NCI-H2081 (cell line): ENCODE measurements around the gene CSF2RB.

Experiments
- DNase-seq, 2 experiments: peaks; one replicate each; lab custom pipeline; 2025; lab: John Stamatoyannopoulos, UW

The CSF2RB gene

DNA sequence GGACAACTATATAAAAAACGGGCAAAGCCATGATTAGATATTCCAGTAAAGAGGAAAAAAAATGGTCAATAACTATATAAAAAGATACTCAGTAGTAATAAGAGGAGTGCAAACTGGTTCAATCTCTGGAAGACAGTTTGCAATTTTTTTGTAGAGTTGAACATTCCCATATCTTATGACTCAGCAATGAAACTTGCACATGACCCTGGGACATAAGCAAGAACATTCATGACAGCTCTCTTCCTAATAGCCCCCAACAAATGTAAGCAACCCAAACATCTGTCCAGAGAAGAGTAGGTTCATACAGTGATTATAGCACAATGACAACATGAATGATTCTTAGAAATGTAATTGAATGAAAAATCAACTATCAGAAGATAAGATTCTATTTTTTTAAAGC is 21.8 kb upstream of the CSF2RB start:
- DNase-seq = no peak

DNA sequence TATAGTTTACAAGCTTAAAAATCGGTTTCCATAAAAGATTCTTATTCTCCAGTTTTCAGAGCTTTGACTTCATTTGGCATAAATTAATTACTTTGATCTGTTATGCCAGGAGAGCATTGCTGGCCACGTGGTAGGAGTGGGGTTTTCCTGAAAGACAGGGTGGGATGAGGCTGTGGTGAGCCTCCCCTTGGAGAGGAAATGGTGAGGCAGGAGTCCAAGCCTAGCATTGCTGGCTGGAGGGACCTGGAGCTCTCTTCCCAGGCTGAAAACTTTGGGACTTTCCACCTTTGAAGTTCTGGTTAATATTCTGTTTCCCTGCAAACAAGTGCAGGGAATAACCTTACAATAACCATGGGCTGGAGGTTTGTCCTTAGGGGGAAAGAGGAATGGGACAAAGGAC is 21.1 kb upstream of the CSF2RB start:
- DNase-seq = no peak

DNA sequence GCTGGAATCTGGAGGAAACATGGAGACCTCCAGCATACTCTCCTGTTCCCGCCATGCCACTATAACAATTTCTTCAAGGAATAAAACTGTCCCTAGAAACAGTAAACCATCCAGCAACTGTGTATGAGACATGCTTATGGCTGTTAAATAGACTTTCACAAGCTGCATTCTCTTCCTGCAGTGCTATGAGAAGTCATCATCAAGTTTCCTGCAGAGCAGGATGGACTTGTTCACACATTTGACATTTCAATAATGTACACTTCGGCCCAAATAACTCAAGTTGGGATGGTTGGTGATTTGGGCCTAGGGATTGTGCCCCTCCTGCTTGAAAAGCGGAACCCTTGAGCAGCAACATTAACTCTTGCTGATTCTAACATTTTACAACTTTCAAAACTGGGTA is 20.2 kb upstream of the CSF2RB start:
- DNase-seq = no peak

- no peak for DNase-seq
These were observed 19.2 kb upstream of the CSF2RB start for GRCh38 chr22:36894266-36894665.

DNA sequence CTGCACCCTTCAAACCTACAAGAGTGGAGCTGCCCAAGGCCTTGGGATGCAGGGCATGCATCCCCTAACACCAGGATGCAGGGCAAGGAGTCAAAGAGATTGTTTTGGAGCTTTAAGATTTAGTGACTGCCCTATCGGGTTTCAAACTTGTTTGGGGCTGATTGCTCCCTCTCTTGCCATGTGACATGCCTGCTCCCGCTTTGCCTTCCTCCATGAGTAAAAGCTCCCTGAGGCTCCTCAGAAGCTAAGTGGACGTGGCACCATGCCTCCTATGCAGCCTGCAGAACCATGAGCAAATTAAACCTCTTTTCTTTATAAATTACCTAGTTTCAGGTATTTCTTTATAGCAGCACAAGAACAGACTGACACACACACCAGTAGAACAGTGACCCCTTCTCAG is 15.8 kb upstream of the CSF2RB start:
- DNase-seq = no peak

DNA sequence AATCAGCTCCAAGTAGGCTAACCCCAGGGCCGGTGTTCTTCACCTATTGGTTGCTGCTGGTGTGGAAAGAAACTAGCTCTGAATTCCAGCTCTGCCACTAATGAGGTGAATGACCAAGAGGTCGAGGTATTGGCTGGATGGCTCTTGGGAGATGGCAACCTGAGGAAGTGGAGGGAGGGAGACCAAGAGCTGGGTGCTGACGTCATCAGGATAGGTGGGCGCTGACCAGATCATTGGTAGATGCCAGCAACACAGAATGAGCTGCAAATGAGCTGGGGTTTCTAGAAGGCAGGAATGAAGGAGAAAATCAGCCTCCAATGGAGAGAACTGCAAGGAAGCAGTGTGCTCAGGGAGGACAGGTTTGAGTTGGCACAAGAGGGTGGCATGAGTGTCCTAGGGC is 14.7 kb upstream of the CSF2RB start:
- DNase-seq = no peak

DNA sequence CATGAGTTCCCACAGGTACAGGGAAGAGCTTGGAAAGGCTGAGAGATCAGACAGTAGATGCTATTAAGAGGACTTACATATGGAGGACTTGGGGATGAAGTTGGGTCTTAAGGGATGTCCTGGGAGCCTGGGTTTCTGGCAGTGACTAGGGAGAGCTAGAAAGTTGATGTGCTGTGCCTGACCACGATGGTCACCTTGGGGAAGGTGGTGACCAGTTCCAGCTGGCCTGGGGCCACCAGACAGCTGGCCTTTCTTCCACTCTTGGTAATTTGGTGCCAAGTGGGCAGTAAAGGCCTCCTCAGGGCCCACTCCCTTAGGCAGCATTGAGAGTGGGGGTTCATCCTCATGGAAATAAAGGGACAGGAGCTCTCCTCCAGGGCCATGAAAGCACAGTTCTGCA is 13.9 kb upstream of the CSF2RB start:
- DNase-seq = no peak

DNA sequence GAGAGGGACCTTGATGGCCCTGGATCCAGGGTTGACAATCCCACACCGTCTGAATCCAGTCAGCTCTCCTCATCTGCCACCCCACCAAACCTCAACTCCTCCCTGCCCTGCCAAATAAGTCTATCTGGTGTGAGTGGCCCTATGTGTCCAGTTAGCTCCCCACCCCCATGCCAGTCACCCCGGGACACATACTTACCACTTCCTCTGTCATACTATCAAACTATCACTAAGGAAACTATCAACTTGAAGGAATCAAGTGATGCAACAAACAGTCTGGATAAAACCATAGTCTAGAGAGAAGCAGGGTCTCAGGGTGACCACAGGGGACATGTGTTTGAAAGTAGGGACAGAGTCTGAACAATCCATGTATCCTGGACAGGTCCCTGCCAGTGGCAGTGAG is 13.2 kb upstream of the CSF2RB start:
- DNase-seq = no peak

DNA sequence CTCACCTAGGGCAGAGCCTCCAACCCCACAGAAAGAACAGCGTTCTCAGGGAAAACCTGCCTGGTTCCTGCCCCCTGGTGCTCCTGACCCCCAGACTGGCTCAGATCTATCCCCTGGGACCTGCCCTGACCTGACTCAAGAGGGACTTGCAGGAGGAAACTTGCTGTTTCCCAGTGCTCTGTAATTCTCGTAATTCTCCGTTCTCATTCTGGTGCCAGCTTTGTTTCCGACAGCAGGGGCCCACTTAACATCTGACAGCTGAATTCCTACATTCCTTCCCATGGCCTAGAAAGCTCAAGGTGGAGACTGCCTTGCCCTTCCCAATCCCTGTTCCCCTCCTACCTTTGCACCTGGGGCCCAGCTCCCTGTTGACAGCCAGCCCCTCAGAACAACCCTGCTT is 12.5 kb upstream of the CSF2RB start:
- no peak for DNase-seq

- no peak for DNase-seq
These were observed 11.9 kb upstream of the CSF2RB start for GRCh38 chr22:36901411-36902142.

GRCh38 chr22:36902143-36902926 is 11.1 kb upstream of the CSF2RB start:
- no peak for DNase-seq

GRCh38 chr22:36904260-36904880 is 9.1 kb upstream of the CSF2RB start:
- DNase-seq = no peak

DNA sequence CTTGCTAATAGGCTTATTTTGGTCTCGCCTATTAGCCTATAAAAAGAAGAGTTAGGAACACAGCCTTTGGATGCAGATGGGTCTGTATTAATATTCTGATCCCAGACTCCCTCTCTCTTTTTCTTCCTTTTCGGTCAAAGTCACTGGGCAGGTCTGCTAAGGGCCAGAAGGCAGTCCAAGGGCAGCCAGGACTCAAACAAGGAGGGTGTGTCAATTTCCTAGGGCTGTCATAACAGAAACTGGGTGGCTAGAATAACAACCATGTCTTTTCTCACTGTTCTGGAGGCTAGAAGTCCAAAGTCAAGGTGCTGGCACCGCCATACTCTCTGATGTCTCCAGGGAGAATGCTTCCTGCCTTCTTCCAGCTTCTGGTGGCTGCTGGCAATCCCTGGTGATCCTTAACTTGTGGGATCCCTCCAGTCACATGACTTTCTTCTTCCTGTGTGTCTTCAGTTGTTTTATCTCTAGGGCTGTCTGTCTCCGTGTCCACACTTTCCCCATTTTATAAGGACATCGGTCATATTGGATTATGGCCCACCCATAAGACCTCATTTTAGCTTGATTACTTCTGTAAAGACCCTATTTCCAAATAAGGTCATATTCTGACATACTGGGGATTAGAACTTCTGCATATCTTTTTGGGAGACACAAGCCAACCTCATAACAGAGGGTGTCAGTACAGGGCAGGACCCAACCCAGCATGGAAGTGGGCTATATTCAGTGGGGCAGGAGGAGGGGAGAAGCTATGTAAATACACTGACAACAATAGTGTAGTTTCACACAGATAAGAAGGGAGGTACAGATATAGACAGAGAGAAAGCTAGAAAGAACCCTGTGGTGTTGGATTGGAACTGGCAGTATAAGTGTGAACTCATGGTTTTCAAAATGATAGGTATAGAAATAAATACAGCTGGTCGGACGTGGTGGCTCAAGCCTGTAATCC is 5.9 kb upstream of the CSF2RB start:
- DNase-seq = no peak

- DNase-seq = no peak
These were observed 3.0 kb upstream of the CSF2RB start for GRCh38 chr22:36910461-36910860.

DNA sequence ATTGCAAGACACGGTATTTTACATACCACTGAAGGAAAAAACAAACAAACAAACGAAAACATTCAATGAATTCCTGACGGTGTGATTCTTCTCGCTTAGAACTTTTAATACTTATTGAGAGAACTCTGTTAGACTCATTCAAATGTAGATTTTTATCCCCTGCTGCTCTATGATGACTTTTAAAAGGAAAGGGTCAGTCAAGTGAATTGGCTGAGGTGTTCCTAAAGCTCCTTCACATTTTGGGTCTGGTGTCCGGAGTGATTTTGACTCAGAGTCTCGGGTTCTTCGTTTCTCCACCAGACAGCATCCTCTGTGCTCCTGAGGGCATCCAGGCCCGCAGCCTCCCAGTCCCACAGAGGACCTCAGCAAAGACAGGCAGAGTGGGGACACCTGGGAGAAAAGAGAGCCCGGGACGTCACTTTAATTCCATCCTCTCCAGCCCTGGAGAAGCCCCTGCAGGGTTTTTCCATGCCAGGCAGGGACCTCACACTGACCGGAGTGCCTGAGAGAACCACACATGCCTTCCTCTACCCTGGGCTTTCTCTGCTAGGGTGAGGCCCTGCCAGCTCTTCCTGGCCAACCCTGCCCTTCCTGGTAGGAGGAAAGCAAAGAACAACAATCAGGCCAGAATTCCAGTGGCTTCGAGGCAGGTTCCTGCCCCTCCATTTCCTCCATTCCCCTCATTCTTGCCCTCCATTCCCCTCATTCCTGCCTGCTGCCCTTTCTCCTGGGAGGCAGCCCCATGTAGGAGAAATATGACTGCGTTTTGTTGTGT is 1.4 kb upstream of the CSF2RB start:
- no peak for DNase-seq

DNA sequence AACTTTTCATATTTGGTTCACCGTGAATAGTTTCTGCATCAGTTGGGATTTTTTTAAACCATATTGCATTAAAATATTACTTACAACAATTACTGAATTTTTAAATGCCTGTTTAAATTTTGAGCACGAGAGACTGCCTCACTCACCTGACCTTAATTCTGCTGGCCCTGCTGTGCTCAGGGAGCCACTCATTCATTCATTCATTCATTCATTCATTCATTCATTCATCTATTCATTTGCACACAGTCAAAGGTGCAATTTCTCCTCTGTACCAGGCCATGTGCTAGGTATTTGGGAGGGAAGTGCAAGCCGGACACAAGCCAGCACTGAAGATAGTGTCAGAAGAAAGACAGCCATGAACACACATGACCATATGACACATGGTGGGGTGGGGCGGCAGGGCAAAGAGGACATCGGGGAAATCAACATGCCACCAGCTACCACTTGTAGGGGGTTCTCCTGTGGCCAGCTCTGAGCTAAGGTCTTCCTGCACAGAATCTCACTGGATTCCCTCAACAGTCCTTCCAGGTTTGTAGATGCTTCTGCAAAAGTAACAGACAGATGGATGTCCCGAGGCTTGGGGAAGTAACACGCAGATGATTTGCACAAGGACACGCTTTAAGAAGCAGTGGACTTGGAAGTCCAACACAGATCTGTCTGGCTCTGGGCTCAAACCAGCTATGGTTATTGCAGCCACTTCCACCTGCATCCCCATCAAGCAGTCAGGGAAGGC is 568 bp upstream of the CSF2RB start:
- no peak for DNase-seq

- DNase-seq = no peak
These were observed 943 bp downstream of the CSF2RB start for GRCh38 chr22:36914390-36914752.

DNA sequence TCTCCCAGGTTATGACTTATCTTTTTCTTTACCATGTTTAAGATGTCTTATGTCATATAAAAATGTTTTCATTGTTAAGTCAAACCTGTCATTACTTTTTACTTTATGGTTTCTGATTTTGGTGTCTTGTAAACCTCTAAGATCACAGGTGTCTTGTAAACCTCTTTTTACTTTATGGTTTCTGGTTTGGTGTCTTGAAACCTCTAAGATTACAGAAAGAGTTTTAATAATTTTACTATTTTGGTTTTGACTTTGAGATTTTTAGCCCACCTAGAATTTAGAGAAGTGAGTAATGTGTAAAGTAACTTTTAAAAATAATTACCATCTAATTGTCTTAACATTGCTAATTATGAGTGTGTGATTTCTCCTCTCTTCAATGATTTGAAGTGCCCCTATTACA is 2.6 kb downstream of the CSF2RB start:
- no peak for DNase-seq

GRCh38 chr22:36918586-36919284 is 5.3 kb downstream of the CSF2RB start:
- no peak for DNase-seq
